Memory B cell (primary cell): ENCODE results near the gene IL1RAPL1.

Experiments used
- ATAC-seq: fragments of 150-1000 bp; cut with Tn5 transposase; 2 replicates; pipeline ENCODE4 v1.10.0; 2021; ENCODE audit warnings: low read depth, mild to moderate bottlenecking, moderate library complexity
- DNase-seq, 2 donors: peaks; one replicate each; pipeline ENCODE4 v3.0.0; 2022; ENCODE audit warnings: low spot score in 2 of 2
- H3K27ac Mint-ChIP-seq: one replicate; pipeline ENCODE4 v1.8.0; 2022; ENCODE audit warnings: mild to moderate bottlenecking, moderate library complexity, mixed read lengths
- H3K27me3 Mint-ChIP-seq: one replicate; pipeline ENCODE4 v1.8.0; 2022; ENCODE audit warnings: mixed read lengths
- H3K36me3 Mint-ChIP-seq: one replicate; pipeline ENCODE4 v1.8.0; 2022; ENCODE audit warnings: mild to moderate bottlenecking, mixed read lengths
- H3K4me1 Mint-ChIP-seq: one replicate; pipeline ENCODE4 v1.8.0; 2022; ENCODE audit warnings: mixed read lengths
- H3K4me3 Mint-ChIP-seq: one replicate; pipeline ENCODE4 v1.8.0; 2022; ENCODE audit warnings: mild to moderate bottlenecking, moderate library complexity, mixed read lengths
- H3K9me3 Mint-ChIP-seq: one replicate; pipeline ENCODE4 v1.8.0; 2022; ENCODE audit warnings: mixed read lengths

The IL1RAPL1 gene

GRCh38 chrX:28591542-28591941 is 4.3 kb downstream of the IL1RAPL1 start:
- no peaks in the 10 kb centered on the region for H3K9me3 Mint-ChIP-seq
- H3K27ac Mint-ChIP-seq: no peak overlapping the region
- no peak overlapping the region for H3K4me3 Mint-ChIP-seq
- ATAC-seq (no peak), DNase-seq (no peak)
- H3K4me1 Mint-ChIP-seq: no peaks in the 10 kb centered on the region
- H3K27me3 Mint-ChIP-seq: no peaks in the 10 kb centered on the region
- H3K36me3 Mint-ChIP-seq: no peaks in the 10 kb centered on the region

GRCh38 chrX:28595346-28595745 is 8.1 kb downstream of the IL1RAPL1 start:
- no peak for ATAC-seq
- Mint-ChIP-seq H3K4me1 (no peaks in the 10 kb centered on the region), H3K9me3 (no peaks in the 10 kb centered on the region), H3K36me3 (no peaks in the 10 kb centered on the region), H3K27me3 (no peaks in the 10 kb centered on the region), H3K4me3 (no peak overlapping the region), H3K27ac (no peak overlapping the region)
- DNase-seq: no peak

GRCh38 chrX:28599957-28600356 is 12.7 kb downstream of the IL1RAPL1 start:
- Mint-ChIP-seq H3K36me3 (no peaks in the 10 kb centered on the region), H3K4me1 (no peaks in the 10 kb centered on the region), H3K27me3 (no peaks in the 10 kb centered on the region), H3K27ac (no peak overlapping the region), H3K4me3 (no peak overlapping the region), H3K9me3 (peaks cover under 1% of the 10 kb centered on the region)
- ATAC-seq (no peak), DNase-seq (no peak)

GRCh38 chrX:28609003-28609402 is 21.8 kb downstream of the IL1RAPL1 start:
- no peaks in the 10 kb centered on the region for H3K27me3 Mint-ChIP-seq
- H3K27ac Mint-ChIP-seq: no peak overlapping the region
- DNase-seq: no peak
- H3K4me3 Mint-ChIP-seq: no peak overlapping the region
- ATAC-seq: no peak
- no peaks in the 10 kb centered on the region for H3K4me1 Mint-ChIP-seq
- H3K36me3 Mint-ChIP-seq: no peaks in the 10 kb centered on the region
- H3K9me3 Mint-ChIP-seq: peaks cover 5% of the 10 kb centered on the region

- H3K27ac Mint-ChIP-seq: no peak overlapping the region
- H3K9me3 Mint-ChIP-seq: peaks cover 3% of the 10 kb centered on the region
- H3K36me3 Mint-ChIP-seq: no peaks in the 10 kb centered on the region
- H3K27me3 Mint-ChIP-seq: no peaks in the 10 kb centered on the region
- ATAC-seq (no peak), DNase-seq (no peak)
- H3K4me3 Mint-ChIP-seq: no peak overlapping the region
- no peaks in the 10 kb centered on the region for H3K4me1 Mint-ChIP-seq
Measured at GRCh38 chrX:28609917-28610613, 22.8 kb downstream of the IL1RAPL1 start.

- no peak for DNase-seq
- no peak overlapping the region for H3K4me3 Mint-ChIP-seq
- H3K9me3 Mint-ChIP-seq: no peaks in the 10 kb centered on the region
- H3K27me3 Mint-ChIP-seq: no peaks in the 10 kb centered on the region
- ATAC-seq: no peak
- H3K4me1 Mint-ChIP-seq: no peaks in the 10 kb centered on the region
- H3K27ac Mint-ChIP-seq: no peak overlapping the region
- no peaks in the 10 kb centered on the region for H3K36me3 Mint-ChIP-seq
Measured at GRCh38 chrX:28610746-28611145, 23.5 kb downstream of the IL1RAPL1 start.

- no peaks in the 10 kb centered on the region for H3K27me3 Mint-ChIP-seq
- ATAC-seq (no peak), DNase-seq (no peak)
- H3K4me3 Mint-ChIP-seq: no peak overlapping the region
- no peaks in the 10 kb centered on the region for H3K4me1 Mint-ChIP-seq
- H3K36me3 Mint-ChIP-seq: no peaks in the 10 kb centered on the region
- H3K9me3 Mint-ChIP-seq: no peaks in the 10 kb centered on the region
- H3K27ac Mint-ChIP-seq: no peak overlapping the region
Measured at GRCh38 chrX:28613558-28613957, 26.3 kb downstream of the IL1RAPL1 start.

GRCh38 chrX:28625223-28625622 is 38.0 kb downstream of the IL1RAPL1 start:
- Mint-ChIP-seq H3K4me1 (no peaks in the 10 kb centered on the region), H3K27me3 (no peaks in the 10 kb centered on the region), H3K9me3 (peaks cover 7% of the 10 kb centered on the region), H3K4me3 (no peak overlapping the region), H3K27ac (no peak overlapping the region), H3K36me3 (no peaks in the 10 kb centered on the region)
- no peak for ATAC-seq
- no peak for DNase-seq

- Mint-ChIP-seq H3K4me3 (no peak overlapping the region), H3K27me3 (no peaks in the 10 kb centered on the region), H3K9me3 (peaks cover 8% of the 10 kb centered on the region), H3K27ac (no peak overlapping the region), H3K4me1 (no peaks in the 10 kb centered on the region), H3K36me3 (no peaks in the 10 kb centered on the region)
- DNase-seq: no peak
- ATAC-seq: no peak
Measured at GRCh38 chrX:28626515-28626914, 39.3 kb downstream of the IL1RAPL1 start.

GRCh38 chrX:28628120-28628519 is 40.9 kb downstream of the IL1RAPL1 start:
- DNase-seq (no peak), ATAC-seq (no peak)
- Mint-ChIP-seq H3K27me3 (no peaks in the 10 kb centered on the region), H3K4me1 (no peaks in the 10 kb centered on the region), H3K9me3 (peaks cover 10% of the 10 kb centered on the region), H3K27ac (no peak overlapping the region), H3K4me3 (no peak overlapping the region), H3K36me3 (no peaks in the 10 kb centered on the region)

- DNase-seq: no peak
- no peaks in the 10 kb centered on the region for H3K4me1 Mint-ChIP-seq
Measured at GRCh38 chrX:28638775-28639174, 51.5 kb downstream of the IL1RAPL1 start.

GRCh38 chrX:28639451-28639850 is 52.2 kb downstream of the IL1RAPL1 start:
- no peak for ATAC-seq
- peaks cover 3% of the 10 kb centered on the region for H3K9me3 Mint-ChIP-seq
- H3K36me3 Mint-ChIP-seq: no peaks in the 10 kb centered on the region
- no peak overlapping the region for H3K4me3 Mint-ChIP-seq
- DNase-seq: no peak
- H3K27ac Mint-ChIP-seq: no peak overlapping the region
- no peaks in the 10 kb centered on the region for H3K27me3 Mint-ChIP-seq
- H3K4me1 Mint-ChIP-seq: no peaks in the 10 kb centered on the region

More at GRCh38 chrX:28638775-28639174, 51.5 kb downstream of the IL1RAPL1 start:
- no peak for ATAC-seq
- no peak overlapping the region for H3K27ac Mint-ChIP-seq
- H3K27me3 Mint-ChIP-seq: no peaks in the 10 kb centered on the region
- no peaks in the 10 kb centered on the region for H3K36me3 Mint-ChIP-seq
- H3K9me3 Mint-ChIP-seq: peaks cover 3% of the 10 kb centered on the region
- no peak overlapping the region for H3K4me3 Mint-ChIP-seq

GRCh38 chrX:28649541-28649940 is 62.3 kb downstream of the IL1RAPL1 start:
- Mint-ChIP-seq H3K9me3 (peaks cover 4% of the 10 kb centered on the region), H3K27ac (no peak overlapping the region), H3K27me3 (no peaks in the 10 kb centered on the region), H3K36me3 (no peaks in the 10 kb centered on the region), H3K4me1 (no peaks in the 10 kb centered on the region), H3K4me3 (no peak overlapping the region)
- no peak for DNase-seq
- ATAC-seq: no peak

- no peak for DNase-seq
- Mint-ChIP-seq H3K9me3 (peaks cover 4% of the 10 kb centered on the region), H3K27ac (no peak overlapping the region), H3K4me1 (no peaks in the 10 kb centered on the region), H3K36me3 (no peaks in the 10 kb centered on the region), H3K4me3 (no peak overlapping the region), H3K27me3 (no peaks in the 10 kb centered on the region)
- ATAC-seq: no peak
Measured at GRCh38 chrX:28651186-28651585, 63.9 kb downstream of the IL1RAPL1 start.

GRCh38 chrX:28659269-28659668 is 72.0 kb downstream of the IL1RAPL1 start:
- peaks cover 2% of the 10 kb centered on the region for H3K9me3 Mint-ChIP-seq
- no peak for DNase-seq
- no peak overlapping the region for H3K4me3 Mint-ChIP-seq
- H3K36me3 Mint-ChIP-seq: no peaks in the 10 kb centered on the region
- no peak overlapping the region for H3K27ac Mint-ChIP-seq
- no peaks in the 10 kb centered on the region for H3K27me3 Mint-ChIP-seq
- no peak for ATAC-seq
- H3K4me1 Mint-ChIP-seq: no peaks in the 10 kb centered on the region
